HG03108 (cell line): ENCODE measurements around the gene NPAS4.
A peak's percentile ranks its signal among the peaks of the same experiment; 100 is the strongest.
"Not testable (repeated sequence)": the region's sequence is repeated elsewhere in the genome, so short reads cannot be mapped to it uniquely, and the experiment has no call there.

Source experiments
- ATAC-seq: cut with Tn5 transposase; IDR thresholded peaks from one replicate; pipeline ENCODE4 v1.9.1; 2021; ENCODE audit warnings: moderate library complexity; ENCODE audit not compliant: unreplicated experiment

The NPAS4 gene

DNA sequence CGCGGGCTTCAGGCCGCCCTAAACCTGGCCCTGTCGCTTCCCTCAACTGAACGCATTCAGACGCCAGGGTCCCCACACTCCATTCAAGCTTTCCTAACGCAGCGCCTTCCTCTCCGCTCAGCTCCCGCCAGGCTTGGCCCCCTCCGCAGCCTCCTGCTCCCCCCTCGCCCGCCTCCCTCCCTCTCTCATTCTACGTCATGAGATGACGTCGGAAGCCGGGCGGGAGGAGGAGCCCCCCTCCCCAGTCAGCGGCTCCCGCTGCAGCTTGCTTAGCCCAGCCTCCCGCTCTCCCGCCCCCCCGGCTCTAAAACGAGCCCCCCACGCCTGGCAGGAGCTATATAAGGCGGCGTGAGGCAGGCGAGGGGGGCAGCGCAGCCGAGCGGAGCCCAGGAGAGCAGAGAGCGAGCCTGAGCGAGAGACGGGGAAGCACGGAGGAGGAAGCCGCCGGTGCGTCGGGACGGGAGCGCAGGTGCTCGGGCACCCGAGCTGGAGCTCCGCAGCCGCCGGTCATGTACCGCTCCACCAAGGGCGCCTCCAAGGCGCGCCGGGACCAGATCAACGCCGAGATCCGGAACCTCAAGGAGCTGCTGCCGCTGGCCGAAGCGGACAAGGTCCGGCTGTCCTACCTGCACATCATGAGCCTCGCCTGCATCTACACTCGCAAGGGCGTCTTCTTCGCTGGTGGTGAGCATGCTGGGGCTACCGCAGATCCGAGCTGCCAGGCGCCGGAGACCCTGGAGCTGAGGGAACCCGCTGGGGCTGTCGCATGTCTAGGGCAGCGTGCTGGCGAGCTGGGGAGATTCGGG, at the start of gene NPAS4:
Gene NPAS4, plus strand, starts transcription at position 365 of the 806 bp plus-strand sequence. Its CDS starts 145 bp downstream, at position 510.
- no peak for ATAC-seq

DNA sequence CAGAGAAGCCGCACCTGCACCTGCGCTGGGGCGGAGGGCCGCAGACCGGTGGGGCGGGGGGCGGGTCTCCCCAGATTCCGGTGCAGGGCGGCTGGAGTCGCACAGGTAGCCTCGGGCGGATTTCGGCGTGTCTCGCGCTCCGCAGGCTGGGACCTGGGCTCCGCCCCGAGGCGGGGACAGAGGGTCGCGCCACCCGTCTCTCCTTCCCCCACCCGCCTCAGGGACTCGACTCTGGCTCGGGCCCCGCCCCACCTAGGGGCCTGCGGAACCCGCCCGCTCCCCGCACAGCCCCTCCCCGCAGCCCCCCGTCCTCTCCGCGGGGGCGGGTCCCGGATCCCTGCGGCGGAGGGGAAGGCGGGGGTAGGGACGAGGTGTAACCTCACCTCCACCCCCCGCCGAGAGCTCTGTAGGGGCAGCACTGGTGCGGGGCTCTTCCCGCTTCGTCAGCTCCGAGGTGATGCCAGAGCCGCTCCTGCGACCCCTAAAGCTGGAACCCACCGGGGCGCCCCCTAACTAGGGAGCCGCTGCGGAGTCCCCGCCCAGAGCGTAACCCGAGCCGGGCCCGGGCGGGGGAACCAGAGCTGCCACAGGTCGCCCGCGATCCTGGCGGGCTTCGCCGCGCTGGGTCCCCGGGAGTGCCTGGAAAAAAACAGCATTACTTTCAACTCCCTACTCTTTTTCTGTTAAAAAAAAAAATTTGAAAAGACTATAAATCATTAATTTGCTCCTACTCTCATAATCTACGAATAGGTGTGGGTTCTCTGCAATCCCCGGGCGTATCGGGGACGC, 49.0 kb upstream of the NPAS4 start, which contains the start of gene SLC29A2:
Gene SLC29A2, minus strand, starts transcription at position 134 of the 789 bp plus-strand sequence. CDS start 169 bp downstream, outside the sequence.
- peak; percentile 75 for ATAC-seq

GRCh38 chr11:66373265-66373664, 47.6 kb upstream of the NPAS4 start:
- no peak for ATAC-seq

DNA sequence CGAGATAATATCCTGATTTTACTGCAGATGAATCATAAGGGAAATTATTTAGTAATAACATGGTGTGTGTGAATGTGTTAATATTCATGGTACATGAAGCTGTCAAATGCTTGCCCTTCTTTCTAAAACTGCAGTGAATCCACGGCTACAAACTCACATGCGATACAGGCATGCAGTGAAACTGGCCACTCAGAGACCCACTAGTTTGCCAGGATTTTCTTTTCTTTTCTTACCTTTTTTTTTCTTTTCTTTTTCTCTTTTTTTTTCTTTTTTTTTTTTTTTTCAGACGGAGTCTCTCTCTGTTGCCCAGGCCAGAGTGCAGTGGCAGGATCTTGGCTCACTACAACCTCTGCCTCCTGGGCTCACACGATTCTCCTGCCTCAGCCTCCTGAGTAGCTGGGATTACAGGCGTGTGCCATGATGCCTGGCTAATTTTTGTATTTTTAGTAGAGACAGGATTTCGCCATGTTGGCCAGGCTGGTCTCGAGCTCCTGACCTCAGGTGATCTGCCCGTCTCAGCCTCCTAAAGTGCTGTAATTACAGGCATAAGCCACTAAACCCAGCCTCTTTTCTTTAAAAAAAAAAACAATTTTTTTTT, 47.0 kb upstream of the NPAS4 start:
- not testable (repeated sequence) for ATAC-seq

DNA sequence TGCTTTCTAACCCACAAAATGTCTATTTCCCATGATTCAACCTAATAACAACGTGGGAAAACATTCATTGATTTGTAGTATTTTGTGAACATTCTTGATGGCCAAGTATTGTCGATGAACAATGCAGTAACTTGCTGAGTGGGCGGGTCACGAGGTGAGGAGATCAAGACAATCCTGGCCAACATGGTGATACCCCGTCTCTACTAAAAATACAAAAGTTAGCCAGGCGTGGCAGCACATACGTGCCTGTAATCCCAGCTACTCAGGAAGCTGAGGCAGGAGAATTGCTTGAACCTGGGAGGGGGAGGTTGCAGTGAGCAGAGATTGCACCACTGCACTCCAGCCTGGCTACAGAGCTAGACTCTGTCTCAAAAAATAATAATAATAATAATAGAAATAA, 40.6 kb upstream of the NPAS4 start:
- not testable (repeated sequence) for ATAC-seq

DNA sequence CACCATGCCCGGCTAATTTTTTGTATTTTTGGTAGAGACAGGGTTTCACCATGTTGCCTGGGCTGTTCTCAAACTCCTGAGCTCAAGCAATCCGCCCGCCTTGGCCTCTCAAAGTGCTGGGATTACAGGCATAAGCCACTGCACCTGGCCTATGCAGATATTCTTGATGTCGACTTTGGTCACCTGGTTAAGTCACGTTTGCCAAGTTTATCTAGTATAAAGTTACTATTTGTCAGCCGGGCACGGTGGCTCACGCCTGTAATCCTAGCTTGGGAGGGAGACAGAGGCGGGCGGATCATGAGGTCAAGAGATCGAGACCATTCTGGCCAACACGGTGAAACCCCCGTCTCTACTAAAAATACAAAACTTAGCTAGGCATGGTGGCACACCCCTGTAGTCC, 36.5 kb upstream of the NPAS4 start:
- ATAC-seq = not testable (repeated sequence)

DNA sequence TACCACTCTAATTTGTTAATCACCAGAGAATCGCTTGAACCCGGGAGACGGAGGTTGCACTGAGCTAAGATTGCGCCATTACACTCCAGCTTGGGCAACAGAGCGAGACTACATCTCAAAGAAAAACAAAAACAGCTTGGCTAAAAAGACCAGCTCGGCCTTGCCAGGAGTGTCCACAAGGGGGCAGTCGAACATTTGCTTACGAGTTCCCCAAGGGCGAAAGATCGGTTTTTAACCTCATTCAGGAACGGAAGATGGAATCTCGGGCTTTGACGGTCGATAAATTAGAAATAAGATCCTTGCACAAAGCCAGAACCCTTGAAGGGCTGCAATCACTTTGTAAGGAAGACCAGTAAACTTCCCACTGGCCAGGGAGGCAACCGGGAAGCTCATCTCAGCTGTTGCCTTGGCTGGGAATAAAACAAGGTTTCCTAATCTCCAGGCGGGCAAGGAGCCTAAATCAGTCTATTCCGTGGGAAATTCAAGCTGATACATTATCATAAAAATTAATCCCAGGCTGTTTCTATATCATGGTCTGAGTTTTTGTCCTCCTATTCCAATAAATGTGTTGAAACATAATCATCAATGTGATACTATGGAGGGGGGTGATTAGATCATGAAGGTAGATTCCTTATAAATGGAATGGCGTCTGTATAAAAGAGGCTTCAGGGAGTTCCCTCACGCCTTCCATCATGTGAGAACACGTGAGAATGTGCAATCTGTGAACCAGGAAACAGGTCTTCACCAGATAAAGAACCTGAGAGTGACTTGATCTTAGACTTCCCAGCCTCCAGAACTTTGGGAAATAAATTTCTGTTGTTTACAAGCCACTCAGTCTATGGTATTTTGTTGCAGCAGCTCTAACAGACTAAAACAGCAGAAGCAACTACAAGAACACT, 34.4 kb upstream of the NPAS4 start:
- ATAC-seq = no peak

GRCh38 chr11:66388780-66389386, 32.0 kb upstream of the NPAS4 start:
- no peak for ATAC-seq

- ATAC-seq = no peak
These were observed 29.5 kb upstream of the NPAS4 start for GRCh38 chr11:66391322-66391721.

DNA sequence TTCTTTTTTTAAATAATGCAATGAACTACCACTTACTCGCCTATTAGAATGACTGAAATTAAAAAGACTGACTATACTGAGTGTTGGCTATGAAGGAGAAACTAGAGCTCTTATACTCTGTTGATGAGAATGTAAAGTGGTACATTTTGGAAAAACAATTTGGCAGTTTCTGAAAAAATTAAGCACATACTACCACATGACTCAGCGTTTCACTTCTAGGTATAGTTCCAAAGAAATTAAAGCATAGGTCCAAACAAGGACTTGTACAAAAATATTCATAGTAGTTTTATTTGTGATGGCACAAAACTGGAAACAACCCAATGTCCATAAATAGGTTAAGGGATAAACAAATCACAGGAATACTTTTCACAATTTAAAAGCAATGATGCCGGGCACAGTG, 26.9 kb upstream of the NPAS4 start:
- ATAC-seq = no peak

DNA sequence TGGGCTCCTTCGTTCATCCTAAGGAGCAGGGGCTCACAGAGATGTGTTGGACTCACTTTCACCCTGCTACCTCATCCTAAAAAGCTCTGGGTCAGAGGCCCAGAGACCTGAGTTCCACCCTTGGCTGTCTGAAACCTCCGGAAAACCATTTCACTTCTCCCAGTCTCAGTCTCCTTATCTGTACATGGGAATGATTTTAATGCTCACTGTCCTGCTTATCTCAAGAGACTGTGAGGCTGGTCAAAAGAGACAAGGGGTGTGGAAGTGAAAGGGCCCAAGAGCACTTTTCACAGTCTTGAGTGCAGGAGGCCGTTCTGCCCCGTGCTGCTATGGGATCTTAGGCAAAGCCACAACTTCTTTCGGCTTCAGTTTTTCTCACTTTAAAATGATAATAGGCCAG, 13.2 kb upstream of the NPAS4 start:
- no peak for ATAC-seq

- no peak for ATAC-seq
These were observed 12.2 kb upstream of the NPAS4 start for GRCh38 chr11:66408488-66409214.

DNA sequence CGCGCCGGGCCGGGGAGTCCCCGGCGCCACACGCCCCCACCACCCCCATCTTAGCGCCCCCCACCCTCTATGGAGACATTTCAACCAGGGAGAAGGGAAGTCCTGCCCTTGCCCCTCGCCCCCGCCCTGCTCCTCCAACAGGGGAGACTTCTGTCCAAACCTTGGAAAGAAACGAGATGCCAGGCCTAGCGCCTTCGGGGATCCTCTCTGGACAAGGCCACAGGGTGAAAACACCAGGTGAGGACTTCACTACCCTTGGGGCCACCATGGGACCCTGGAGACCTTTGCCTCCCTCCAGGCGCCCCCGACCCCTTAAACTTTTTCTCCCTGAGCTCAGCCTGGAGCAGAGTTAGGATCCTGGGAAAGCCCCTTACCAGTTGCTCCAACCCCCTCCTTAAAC, 11.6 kb upstream of the NPAS4 start:
- ATAC-seq = no peak

DNA sequence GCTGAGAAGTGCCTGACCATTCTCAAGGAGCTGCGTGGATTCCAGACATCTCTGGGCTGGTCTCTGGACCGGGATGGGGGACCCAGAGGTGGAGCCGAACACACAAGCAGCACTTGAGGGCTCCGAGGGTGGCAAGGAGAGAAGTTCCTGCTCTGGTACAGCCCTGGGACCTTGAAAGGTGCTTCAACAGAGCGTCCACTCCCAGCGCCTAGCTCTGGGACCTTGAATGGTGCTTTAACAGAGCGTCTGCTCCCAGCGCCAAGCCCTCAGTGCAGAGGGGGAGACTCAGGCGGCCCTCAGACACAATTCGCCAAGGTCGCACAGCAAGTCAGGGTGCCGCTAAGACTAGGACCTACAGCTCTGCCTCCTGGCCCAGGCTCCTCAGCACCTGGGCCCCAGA, 10.6 kb upstream of the NPAS4 start:
- no peak for ATAC-seq

DNA sequence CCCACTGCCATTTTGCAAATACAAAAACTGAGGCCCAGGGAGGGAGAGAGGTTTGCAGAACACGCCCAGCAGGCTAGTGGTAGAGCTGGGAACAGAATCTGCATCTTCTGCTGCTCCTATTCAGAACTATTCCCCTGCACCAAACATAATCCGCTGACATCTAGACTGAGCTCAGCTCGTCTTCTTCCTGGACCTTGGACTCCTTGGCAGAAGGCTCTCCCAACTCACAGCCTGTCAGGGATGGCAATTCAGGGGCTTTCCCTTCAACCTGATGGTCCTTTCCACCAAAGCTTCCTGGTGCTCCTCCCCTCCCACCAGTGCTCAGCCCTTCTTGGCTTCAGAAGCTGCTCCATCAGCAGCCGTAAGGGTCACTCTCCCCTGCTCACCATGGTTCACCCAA, 9.5 kb upstream of the NPAS4 start:
- ATAC-seq = no peak

GRCh38 chr11:66412110-66412509, 8.7 kb upstream of the NPAS4 start:
- ATAC-seq = no peak

- no peak for ATAC-seq
These were observed 7.7 kb upstream of the NPAS4 start for GRCh38 chr11:66413167-66413566.

DNA sequence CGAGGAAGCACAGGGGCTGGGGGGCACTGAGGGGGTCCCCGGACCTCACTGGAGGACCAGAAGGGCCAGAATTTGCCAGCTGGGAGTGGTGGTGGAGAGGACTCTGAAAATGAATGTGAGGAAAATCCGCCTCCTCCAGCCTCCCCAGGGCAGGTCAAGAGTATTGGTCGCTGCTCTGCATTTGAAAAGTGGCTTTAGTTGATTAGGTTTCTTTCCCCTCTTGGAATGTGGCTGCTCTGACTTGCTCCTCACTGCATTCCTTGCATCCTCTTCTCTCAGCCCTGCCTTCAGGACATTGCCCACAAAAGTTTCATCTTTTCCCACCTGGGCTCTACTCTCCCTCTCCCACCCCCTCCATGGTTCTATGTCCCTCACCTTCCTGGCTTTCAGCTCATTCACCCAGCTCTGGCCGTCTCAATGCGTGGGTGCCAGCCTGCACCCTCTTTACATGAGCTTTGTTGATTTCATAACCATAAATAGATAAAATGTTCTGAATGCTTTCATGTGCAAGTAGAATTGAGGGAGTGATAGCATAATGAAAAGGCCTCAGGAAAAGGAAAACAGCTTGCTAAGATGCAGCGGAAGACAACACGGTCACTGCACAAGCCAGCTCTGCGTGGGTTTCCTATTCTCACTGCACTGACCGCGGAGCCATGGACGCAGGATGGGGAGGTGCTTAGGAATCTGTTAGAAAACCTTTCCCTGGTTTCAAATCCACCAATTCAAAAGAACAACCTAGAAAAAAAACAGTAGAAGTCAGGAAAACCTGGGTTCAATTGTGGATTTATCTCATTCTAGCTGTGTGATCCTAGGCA, 6.5 kb upstream of the NPAS4 start:
- no peak for ATAC-seq

GRCh38 chr11:66415423-66415822, 5.4 kb upstream of the NPAS4 start:
- no peak for ATAC-seq
